ENCODE measurements around the gene ZNF346.
"Not testable (repeated sequence)": the region's sequence is repeated elsewhere in the genome, so short reads cannot be mapped to it uniquely, and the experiment has no call there.

The ZNF346 gene

GRCh38 chr5:177015156-177015555, 7.3 kb upstream of the ZNF346 start:
- no peak for DNase-seq

GRCh38 chr5:177018341-177018740, 4.2 kb upstream of the ZNF346 start:
- no peak for DNase-seq

- no peak for DNase-seq
Measured at GRCh38 chr5:177020033-177020432, 2.5 kb upstream of the ZNF346 start.

DNA sequence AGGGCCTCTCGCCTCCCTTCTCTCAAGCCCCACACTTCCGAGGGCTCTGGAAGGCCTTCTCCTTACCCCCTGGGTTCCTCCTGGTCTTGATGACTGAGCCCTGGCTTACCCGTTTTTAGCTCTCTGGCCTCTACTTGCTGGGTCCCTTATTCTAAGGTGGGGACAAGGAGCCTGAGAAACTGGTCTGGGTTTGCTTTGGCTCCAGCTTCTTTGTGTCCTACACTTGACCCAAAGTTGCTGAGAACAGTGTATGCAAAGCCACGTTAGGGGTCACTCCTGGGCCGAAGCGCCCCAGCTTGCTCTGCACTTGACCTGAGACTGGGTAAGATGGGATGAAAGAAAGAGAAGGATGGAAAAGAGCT, 788 bp downstream of the ZNF346 start:
- DNase-seq, result no peak

DNA sequence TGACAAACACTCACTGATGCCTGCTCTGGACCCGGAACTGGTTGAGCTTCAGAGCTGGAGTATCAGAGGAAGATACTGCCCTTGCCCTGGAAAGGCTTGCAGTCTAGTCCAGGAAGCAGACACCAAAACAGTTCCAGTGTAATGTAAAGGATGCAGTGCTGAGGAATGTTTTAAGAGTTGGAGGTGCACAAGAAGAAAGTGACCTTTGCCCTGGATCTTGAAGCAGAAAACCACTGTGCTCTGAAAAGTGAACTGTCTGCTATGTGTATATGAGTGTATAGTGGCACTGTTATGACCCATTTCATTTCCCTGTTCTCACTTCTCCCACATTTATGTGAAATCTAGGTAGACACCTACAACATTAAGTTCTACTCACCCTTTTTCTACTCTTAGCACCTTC, 2.1 kb downstream of the ZNF346 start:
- DNase-seq, result no peak

DNA sequence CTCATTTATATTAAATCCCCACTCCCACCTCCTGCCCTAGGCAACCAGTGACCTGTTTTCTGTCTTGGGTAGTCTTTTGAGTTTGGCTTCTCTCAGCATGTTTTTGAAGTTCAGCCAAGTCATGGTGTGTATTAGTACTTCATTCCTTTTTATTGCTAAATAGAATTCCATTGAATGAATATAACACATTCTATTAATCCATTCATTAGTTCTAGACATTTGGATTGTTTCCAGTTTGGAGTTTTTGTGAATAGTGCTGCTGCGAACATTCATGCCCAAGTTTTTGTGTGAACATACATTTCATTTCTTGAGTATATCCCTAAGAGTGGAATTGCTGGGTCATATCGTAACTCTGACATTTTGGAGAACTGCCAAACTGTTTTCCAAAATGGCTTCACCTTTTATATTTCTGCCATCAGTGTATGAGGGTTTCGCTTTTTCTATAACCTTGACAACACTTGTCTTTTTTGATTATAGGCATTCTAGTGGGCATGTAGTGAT, 2.7 kb downstream of the ZNF346 start:
- DNase-seq, result no peak

GRCh38 chr5:177027665-177028064, 5.2 kb downstream of the ZNF346 start:
- no peak for DNase-seq

- no peak for DNase-seq
Measured at GRCh38 chr5:177029498-177029897, 7.0 kb downstream of the ZNF346 start.

GRCh38 chr5:177035976-177036375, 13.5 kb downstream of the ZNF346 start:
- DNase-seq, result no peak

DNA sequence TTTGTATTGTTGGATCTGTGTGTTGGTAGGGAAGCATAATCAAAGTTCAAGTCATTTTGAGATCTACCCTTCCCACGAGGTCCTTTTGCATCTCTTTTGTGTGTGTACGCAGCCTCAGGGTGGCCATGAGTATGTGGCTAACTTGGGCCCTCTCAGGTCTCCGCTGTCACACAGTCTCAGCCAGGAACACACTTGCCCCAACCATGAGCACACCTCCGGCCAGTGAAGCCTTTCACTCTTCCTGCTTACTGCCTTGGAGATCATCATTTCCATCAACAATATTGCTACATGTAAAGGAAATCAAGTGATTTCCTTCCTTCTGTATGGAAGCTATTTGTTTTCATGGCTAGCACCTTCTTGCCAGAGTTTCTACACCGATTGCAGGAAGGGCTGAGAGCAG, 13.9 kb downstream of the ZNF346 start:
- no peak for DNase-seq

DNA sequence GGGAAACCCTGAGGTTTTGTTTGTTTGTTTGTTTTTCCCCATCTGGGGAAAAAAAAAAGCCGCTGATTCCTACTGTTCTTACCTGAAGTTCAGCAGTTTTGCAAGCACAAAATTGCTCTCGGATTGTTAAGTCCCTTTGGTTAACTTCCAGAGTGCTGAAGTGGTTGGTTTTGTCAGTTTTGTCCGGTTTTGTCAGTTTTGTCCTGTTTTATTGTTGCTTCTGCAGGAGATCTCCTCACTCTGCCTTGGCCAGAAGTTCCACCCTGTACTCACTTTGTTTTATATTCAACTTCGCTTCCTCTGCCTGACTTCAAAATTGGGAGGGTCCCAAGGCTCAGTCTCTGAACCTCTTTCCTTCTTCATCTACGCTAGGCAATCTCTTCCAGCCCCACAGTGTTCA, 14.4 kb downstream of the ZNF346 start:
- no peak for DNase-seq

GRCh38 chr5:177040814-177041420, 18.4 kb downstream of the ZNF346 start:
- no peak for DNase-seq

DNA sequence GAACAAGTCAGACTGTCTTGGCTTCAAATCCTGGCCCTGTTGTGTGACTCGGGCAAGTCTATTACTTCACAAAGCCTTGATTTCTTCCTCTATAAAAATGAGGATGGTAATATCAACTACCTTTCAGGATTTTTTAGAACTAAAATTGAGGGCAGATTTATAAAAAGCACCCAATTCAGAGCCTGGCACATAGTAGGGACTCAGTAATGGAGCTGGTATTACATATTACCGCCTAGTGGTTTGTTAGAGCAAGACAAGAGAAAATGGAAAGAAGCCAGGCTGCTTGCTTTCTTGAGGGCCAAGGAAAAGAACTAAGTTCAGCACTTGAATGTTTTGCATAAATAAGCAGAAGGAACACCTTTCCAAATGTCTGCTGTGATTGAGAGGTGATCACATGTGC, 19.4 kb downstream of the ZNF346 start:
- no peak for DNase-seq

GRCh38 chr5:177043114-177043513, 20.6 kb downstream of the ZNF346 start:
- DNase-seq, result no peak

GRCh38 chr5:177043958-177044357, 21.5 kb downstream of the ZNF346 start:
- no peak for DNase-seq

DNA sequence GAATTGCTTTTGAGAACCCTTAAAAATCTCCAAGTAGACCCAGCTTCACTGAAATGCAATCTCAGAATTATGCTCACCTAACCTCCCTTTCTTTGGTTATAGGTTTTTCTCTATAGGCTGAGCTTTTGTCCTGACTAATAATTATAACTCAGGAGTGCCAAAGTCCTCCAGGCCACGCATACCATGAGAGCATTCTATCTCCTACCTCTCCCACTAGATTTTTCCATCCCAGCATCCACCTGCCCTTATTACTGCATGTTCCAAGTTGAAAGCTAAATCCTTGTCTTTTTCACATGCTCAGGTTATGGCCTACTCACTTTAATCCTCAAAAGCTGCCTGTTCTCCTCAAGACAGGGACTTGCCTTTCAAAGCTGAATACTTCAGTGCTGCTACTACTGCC, 22.1 kb downstream of the ZNF346 start:
- DNase-seq, result no peak

DNA sequence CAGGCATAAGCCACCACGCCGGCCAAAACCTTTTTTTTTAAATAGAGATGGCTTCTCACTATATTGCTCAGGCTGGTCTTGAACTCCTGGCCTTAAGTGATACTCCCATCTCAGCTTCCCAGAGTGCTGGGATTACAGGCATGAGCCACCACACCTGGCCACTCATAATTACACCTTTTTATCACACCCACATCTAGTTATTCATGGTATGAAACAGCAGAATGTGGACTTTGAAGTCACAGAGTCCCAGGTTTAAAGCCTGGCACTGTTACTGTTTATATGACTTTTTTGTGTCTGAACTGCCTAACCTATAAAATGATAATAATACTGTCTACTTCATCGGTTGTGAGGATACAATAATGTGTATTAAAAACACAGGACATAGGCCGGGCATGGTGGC, 23.1 kb downstream of the ZNF346 start:
- DNase-seq, result no peak

- not testable (repeated sequence) for DNase-seq
Measured at GRCh38 chr5:177048531-177048930, 26.0 kb downstream of the ZNF346 start.

DNA sequence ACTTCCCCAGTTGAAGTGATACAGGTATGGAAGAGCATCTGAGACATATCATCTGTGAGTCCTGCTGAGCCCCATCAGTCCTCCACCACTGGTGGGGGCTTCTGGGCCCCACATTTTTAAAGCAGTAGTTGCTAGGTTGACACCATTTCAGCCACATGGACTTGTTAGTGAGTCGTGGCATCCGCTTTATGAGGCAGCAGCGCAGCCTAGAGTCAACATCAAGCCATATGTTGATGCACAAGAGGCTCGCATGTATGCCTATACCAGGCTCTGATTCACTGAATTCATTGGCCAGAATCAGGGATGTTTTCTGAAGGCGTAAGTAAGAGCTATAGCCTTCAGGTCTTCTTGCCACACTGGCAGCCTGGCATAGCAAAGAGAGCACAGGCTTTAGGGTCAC, 26.8 kb downstream of the ZNF346 start:
- DNase-seq, result no peak

DNA sequence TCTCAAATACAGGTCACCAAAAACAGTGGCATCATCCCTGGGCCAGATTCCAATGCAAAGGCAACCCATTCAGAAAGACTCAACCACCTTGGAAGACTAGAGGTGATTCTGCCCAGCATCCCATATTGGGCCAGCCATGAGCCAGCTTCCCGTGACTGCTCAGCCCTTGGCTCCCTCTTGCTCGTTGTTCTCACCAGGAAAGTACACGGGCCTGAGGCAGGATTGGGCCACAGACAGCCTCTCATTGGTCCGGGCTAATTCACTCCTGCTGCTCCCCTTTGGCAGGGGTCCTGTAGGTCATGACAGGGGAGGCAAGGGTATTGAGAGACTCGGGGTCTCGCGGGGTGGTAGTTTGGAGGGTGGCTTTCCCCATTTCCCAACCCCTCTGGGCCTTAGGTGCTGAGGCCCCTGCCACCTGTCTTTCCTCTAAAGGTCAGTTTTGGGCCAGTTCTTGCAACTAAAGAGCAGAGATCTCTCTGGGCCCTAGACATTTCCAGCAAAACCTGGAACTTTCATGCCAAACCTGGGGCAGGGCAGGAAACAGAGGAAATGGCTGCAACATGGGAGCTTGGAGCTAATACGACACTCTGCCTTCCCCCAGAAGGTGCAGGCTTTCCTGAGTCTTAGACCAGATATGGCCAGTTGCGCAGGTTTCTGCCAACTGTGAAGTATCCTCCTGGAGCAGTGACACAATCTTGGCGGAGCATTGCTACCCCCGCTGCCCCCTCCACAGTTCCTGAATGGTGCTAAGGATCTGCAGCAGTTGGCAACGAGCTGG, 42.2 kb downstream of the ZNF346 start:
- DNase-seq, result no peak

- DNase-seq, result no peak
Measured at GRCh38 chr5:177065491-177065890, 43.0 kb downstream of the ZNF346 start.

DNA sequence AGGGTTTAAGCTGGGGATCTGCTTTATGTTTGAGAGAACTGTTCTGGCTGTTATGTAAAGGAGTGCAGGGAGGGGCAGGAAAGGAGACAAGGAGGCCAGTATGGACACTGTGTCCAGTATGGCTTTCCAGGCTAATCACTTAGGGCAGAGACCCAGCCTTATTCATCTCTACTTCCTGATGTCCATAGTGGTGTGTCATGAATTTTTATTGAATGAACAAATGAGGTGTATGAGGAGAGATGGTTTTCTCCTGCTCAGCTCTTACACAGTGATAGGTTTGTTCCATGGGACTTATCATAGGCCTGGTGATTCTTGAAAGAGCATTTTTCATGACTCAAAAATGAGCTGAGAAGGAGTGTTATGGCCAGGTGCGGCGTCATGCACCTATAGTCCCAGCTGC, 43.7 kb downstream of the ZNF346 start:
- no peak for DNase-seq

- no peak for DNase-seq
Measured at GRCh38 chr5:177067503-177067902, 45.0 kb downstream of the ZNF346 start.

- DNase-seq, result no peak
Measured at GRCh38 chr5:177070536-177071191, 48.2 kb downstream of the ZNF346 start.
